HG02759 (cell line): ENCODE measurements around the gene P3R3URF.
"Not testable (repeated sequence)": the region's sequence is repeated elsewhere in the genome, so short reads cannot be mapped to it uniquely, and the experiment has no call there.

Experiments
- ATAC-seq: cut with Tn5 transposase; IDR thresholded peaks from one replicate; pipeline ENCODE4 v1.9.1; 2021; ENCODE audit warnings: mild to moderate bottlenecking, moderate library complexity; ENCODE audit not compliant: unreplicated experiment

Gene P3R3URF

GRCh38 chr1:46176211-46176865 is at the start of gene P3R3URF:
P3R3URF (minus strand) TSS chr1:46176488; CDS start chr1:46176471, 17 bp downstream.
- no peak for ATAC-seq

- no peak for ATAC-seq
Measured at GRCh38 chr1:46224966-46225365, 48.7 kb upstream of the P3R3URF start.

GRCh38 chr1:46223472-46223943 is 47.2 kb upstream of the P3R3URF start:
- ATAC-seq: peak; percentile 67

- not testable (repeated sequence) for ATAC-seq
Measured at GRCh38 chr1:46223055-46223454, 46.8 kb upstream of the P3R3URF start.

- ATAC-seq: no peak
Measured at GRCh38 chr1:46221749-46222148, 45.5 kb upstream of the P3R3URF start.

GRCh38 chr1:46220808-46221207 is 44.5 kb upstream of the P3R3URF start:
- ATAC-seq: no peak

GRCh38 chr1:46219551-46220520 is 43.5 kb upstream of the P3R3URF start:
- no peak for ATAC-seq

GRCh38 chr1:46218443-46218842 is 42.2 kb upstream of the P3R3URF start:
- no peak for ATAC-seq

GRCh38 chr1:46215504-46215903 is 39.2 kb upstream of the P3R3URF start:
- no peak for ATAC-seq

- ATAC-seq: no peak
Measured at GRCh38 chr1:46211051-46211450, 34.8 kb upstream of the P3R3URF start.

GRCh38 chr1:46210561-46210960 is 34.3 kb upstream of the P3R3URF start:
- ATAC-seq: no peak

GRCh38 chr1:46206399-46206798 is 30.1 kb upstream of the P3R3URF start:
- no peak for ATAC-seq

- no peak for ATAC-seq
Measured at GRCh38 chr1:46205791-46206190, 29.5 kb upstream of the P3R3URF start.

- no peak for ATAC-seq
Measured at GRCh38 chr1:46205141-46205540, 28.9 kb upstream of the P3R3URF start.

GRCh38 chr1:46204406-46204742 is 28.1 kb upstream of the P3R3URF start:
- no peak for ATAC-seq

GRCh38 chr1:46203738-46204405 is 27.6 kb upstream of the P3R3URF start:
- ATAC-seq: no peak

GRCh38 chr1:46199233-46199749 is 23.0 kb upstream of the P3R3URF start:
- ATAC-seq: no peak

GRCh38 chr1:46197964-46198811 is 21.9 kb upstream of the P3R3URF start, which contains the start of gene POMGNT1:
POMGNT1 (minus strand) TSS chr1:46198434; CDS start chr1:46197821, 613 bp downstream.
- ATAC-seq: peak; percentile 96

- ATAC-seq: no peak
Measured at GRCh38 chr1:46197560-46197963, 21.3 kb upstream of the P3R3URF start.

GRCh38 chr1:46196609-46197008 is 20.3 kb upstream of the P3R3URF start:
- no peak for ATAC-seq
